OCI-M2 (cell line): Measurements from ENCODE around the gene RARB.

Experiments
- DNase-seq: peaks from one replicate; lab custom pipeline; 2025; ENCODE audit not compliant: unreplicated experiment; lab: John Stamatoyannopoulos, UW

The RARB gene

GRCh38 chr3:25421747-25422146 lies 6.3 kb upstream of the RARB start:
- no peak for DNase-seq

- DNase-seq = no peak
These were observed 4.1 kb upstream of the RARB start for GRCh38 chr3:25423780-25424588.

GRCh38 chr3:25424614-25425013 lies 3.4 kb upstream of the RARB start:
- DNase-seq = no peak

DNA sequence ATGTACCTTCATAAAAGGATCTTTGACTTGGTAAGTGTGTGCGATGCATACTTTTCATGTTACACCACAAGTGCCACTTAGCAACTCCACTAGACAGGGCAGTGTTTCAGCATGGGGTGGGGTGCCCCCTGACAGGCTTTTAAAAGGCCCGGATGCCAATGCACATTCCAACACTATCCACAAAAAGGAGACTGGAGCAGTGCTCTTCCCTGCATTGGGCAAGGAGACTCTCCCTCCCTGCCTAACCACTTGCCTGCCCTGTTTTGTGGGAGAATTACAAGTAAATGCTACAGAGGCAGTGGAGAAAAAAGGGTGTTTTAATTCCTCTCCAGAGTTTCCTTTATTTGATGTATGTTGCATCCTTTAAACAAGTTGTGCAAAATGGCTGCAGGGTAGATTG lies 1.7 kb upstream of the RARB start:
- no peak for DNase-seq

GRCh38 chr3:25427155-25427554 lies 908 bp upstream of the RARB start:
- DNase-seq = no peak

- no peak for DNase-seq
These were observed 511 bp upstream of the RARB start for GRCh38 chr3:25427563-25427941.

DNA sequence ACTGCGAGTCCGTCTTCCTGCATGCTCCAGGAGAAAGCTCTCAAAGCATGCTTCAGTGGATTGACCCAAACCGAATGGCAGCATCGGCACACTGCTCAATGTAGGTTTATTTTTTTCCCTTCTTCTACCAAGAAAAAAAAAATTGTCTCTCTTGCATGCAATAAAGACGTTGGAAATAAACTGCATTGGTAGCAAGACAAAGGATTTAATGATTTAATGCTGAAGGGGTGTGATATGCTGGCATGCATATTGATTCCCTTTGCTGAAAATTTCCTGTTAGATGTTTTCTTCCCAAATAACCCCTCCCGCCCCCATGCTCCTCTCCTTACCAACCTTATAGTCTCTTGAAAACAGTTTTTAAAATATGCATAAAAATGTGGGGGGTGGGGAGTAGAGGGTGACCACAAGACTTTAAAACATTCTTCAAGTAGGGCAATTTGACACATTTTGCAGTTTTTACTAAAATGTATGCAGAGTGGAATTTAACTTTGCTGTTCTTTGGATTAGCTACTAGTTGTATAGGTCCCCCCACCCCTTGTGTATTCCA lies 799 bp downstream of the RARB start:
- DNase-seq = no peak

DNA sequence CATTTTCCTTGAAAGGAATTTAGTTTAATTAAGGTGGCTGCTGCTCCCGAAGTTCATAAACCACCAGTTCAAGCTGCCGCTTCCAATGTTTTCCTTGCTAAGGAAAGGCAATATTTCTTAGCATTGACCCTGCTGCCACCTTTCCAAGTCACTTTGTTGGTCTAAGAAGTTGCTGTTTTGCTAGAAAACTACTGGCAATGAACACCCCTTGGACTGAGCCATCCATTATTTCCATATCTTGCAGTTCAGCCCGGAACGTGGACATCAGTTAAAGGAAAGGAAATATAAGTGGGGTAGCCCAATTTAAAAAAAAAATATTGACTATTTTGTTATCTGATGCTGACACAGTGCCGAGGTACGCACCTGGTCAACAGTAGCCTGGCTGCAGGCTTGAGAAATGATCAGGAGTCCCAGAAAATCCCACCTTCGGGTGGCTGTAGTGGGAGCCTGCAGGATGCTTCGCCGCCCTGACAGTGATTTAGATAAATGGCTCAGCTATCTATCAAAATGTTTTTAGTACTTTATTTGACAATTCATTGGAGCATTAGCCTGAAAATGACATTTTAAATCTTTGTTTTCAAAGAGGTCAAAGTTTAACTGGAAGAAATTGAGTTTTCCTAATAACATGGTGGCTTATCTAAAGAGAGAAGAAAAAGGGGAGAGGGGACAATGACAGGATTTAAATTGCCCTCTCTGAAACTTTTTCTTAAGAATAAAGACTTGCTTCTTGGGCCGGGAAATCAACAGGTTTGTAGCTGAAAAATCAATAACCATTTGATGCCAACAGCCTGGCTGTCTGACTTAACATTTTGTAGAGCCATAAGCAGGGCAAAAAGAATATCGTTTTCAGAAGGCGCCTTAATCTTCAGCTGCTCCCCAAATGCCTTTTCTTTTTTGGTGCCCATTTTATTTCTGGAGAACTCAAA lies 1.6 kb downstream of the RARB start:
- no peak for DNase-seq

- no peak for DNase-seq
These were observed 2.3 kb downstream of the RARB start for GRCh38 chr3:25430287-25430934.

DNA sequence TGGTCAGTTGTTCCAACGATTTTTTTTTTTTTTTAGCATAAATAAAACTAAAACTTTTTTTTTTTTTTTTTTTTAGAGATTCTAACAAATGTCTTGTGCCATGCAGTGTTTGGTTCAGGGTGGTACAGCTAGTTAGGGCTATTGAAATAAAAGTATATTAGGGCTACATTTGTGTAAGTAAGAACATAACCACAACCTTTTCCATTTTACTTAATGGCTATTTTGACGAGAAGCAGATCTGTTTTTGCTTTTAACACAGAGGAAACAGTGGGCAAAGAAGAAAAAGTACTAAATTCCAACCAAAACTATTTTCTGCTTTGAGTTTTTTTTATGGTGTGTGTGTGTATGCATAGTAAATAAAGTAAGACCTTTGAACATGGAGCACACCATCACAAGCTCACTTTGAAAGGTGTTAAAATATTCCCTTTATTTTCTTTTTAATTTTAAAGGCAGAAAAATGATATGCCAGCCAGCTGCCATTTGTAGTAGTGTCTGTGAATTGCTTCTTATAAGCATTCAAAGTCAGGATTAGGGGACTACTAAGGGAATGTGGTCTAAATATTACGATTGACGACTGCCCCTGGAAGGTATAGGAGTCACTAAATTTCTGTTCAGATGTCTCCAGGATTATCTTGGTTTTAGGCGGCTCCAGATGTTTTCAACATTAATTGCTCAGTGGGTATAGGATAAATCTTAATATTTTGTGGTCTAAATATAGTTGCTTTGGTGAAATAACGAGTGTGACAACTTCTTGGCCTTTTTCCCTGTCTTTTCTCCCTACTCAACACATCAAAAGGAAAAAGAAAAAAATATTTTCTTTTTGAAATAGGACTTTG lies 3.1 kb downstream of the RARB start:
- no peak for DNase-seq

GRCh38 chr3:25432176-25432720 lies 4.2 kb downstream of the RARB start:
- no peak for DNase-seq

GRCh38 chr3:25433106-25433505 lies 5.0 kb downstream of the RARB start:
- DNase-seq = no peak

DNA sequence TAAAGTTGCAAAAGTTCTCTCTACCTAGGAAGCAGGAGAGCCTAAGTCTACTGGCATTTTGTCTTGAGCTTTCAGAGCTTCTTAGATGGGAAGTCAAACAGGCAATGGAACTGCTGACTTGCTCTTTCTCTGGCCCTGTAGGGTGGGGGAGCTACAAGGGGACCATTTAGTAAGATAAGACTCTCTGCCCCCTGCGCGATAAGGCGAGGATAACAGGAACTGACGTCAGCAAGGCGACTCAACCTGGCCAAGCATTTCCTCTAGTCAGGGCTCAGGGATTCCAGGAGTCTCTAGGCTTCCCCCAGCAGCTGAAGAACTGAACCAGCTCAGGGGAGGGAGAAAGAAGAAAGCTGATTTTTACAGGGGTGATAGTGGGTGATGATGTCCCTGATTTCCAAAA lies 5.8 kb downstream of the RARB start:
- DNase-seq = no peak

DNA sequence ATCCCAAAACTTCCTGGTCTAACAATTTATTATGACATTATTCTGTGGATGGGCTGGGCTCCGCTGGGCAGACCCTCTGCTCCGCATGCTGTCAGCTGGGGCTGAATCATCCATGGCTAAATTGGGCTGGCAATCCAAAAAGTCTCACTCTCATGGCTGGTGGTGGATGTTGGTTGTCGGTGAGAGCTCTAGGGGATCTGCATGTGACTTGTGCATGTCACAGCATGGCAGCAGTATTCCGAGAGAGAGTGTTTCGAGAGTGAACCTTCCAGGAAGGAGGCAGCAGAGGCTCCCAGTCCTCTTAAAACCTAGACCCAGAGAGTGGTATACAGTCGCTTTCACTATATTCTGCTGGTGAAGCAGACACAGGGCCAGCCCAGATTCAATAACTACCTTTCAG lies 9.9 kb downstream of the RARB start:
- DNase-seq = no peak

- DNase-seq = no peak
These were observed 10.9 kb downstream of the RARB start for GRCh38 chr3:25438791-25439555.

- DNase-seq = no peak
These were observed 13.3 kb downstream of the RARB start for GRCh38 chr3:25441234-25441856.

GRCh38 chr3:25442486-25442885 lies 14.4 kb downstream of the RARB start:
- no peak for DNase-seq

DNA sequence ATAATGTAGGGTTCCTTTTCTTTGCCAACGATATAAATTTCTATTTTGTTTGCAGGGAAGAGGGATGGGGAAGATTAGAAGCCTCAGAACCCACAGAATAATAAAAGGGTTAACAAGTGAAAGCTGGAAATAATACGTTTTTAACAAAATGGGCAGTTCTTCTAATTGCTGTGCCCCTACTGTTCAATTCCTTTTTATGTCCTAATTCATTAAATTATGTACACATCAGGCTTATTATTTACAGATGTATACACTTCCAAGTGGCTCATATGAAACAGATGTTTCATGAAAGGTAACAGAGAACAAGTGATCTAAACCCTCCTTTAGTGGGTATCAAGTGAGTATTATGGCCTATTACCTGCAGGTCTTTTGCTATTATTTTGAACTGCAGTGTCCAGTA lies 16.2 kb downstream of the RARB start:
- DNase-seq = no peak

DNA sequence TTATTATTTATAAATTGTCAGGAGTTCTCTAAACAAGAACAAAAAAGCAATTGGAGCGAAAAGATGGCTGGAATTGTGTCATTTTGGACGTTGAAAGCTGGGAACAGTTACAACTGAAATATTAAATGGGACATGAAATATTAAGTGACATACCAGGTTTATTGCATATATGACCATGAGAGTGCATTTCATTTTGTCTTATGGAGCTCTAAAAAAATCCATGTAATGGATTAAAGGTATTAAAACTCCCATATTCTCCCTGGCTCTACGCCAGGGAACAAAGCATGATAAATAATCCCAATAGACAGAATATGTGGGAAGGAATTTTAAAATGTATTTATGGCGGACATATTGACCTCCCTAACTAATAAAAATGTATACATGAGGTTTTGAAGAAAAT lies 17.7 kb downstream of the RARB start:
- no peak for DNase-seq
